Measurements from ENCODE around the gene DDX59.
"Not testable (repeated sequence)": the region's sequence is repeated elsewhere in the genome, so short reads cannot be mapped to it uniquely, and the experiment has no call there.

GRCh38 chr1:200630515-200630899 lies 39.2 kb downstream of the DDX59 start:
- not testable (repeated sequence) for TF ChIP-seq EZH2 (IDR thresholded peaks at IDR 0.05; ENCODE audit: low read depth); CTCF (conservative IDR thresholded peaks at IDR 0.05)
